ENCODE measurements around the gene ASAP3.

DNA sequence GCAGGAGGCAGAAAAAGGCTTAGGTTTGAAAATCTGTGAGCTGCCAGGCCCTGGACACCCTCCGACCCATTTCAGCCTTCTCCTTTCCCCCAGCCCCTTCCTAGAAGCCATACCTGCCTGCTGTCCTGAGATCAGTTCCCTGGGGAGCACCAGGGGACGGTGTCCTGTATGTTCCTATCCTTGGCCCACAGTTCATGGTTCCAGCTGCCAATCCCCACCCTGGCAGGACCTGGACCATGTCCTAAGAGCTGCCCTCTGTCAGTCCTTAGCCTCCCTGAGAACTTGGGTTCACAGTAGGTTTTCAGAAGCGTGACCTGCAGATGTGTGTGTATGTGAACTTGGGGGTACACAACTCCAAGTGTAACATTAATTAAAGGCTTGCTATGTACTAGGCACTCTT is 63.2 kb downstream of the ASAP3 start:
- TF ChIP-seq CTCF (IDR thresholded peaks at IDR 0.05) (no peak), POLR2A (IDR thresholded peaks at IDR 0.05) (no peak), EP300 (IDR thresholded peaks at IDR 0.05) (no peak), POLR2AphosphoS5 (IDR thresholded peaks at IDR 0.05) (no peak)

All from upper lobe of left lung (tissue), 4 donors.